Astrocyte (in vitro differentiated cells and primary cell): ENCODE measurements around the gene PRKCD. TPM values are rescaled to one million over a fixed set of nuclear protein-coding genes. Genes with fewer than 3 reads are reported as not detected.
A peak's percentile ranks its signal among the peaks of the same experiment; 100 is the strongest.

Experiments
- DNase-seq: peaks from one replicate; pipeline ENCODE4 v3.0.0-alpha.2; 2010; ENCODE audit warnings: low read depth
- FAIRE-seq: peaks from 2 replicates; lab custom pipeline; 2011; peaks lifted over from hg19 to GRCh38; lab: Jason Lieb, UNC
- H2AFZ ChIP-seq: 2 replicates; pipeline ENCODE4 v1.6.0; 2012; ENCODE audit warnings: low read depth, low read length, inconsistent platforms
- H3K27ac ChIP-seq: 2 replicates; pipeline ENCODE4 v1.5.1; 2011; ENCODE audit warnings: low read depth, low read length, inconsistent platforms
- H3K27me3 ChIP-seq: 2 replicates; pipeline ENCODE4 v1.6.0; 2011; ENCODE audit warnings: low read length, inconsistent platforms; ENCODE audit not compliant: insufficient read depth
- H3K36me3 ChIP-seq: 2 replicates; pipeline ENCODE4 v1.5.1; 2011; ENCODE audit warnings: low read length, inconsistent platforms; ENCODE audit not compliant: insufficient read depth
- H3K4me1 ChIP-seq: 2 replicates; pipeline ENCODE4 v1.5.1; 2011; ENCODE audit warnings: low read length, inconsistent platforms; ENCODE audit not compliant: insufficient read depth
- H3K4me2 ChIP-seq: 2 replicates; pipeline ENCODE4 v1.6.0; 2012; ENCODE audit warnings: low read length, inconsistent platforms
- H3K4me3 ChIP-seq: 2 replicates; pipeline ENCODE4 v1.5.1; 2011; ENCODE audit warnings: low read depth, mild to moderate bottlenecking, low read length, inconsistent platforms; ENCODE audit not compliant: insufficient read depth
- H3K79me2 ChIP-seq: 2 replicates; pipeline ENCODE4 v1.6.0; 2012; ENCODE audit warnings: mild to moderate bottlenecking, low read length, inconsistent platforms; ENCODE audit not compliant: insufficient read depth
- H3K9ac ChIP-seq: 2 replicates; pipeline ENCODE4 v1.6.0; 2012; ENCODE audit warnings: mild to moderate bottlenecking, low read length, inconsistent platforms
- H3K9me3 ChIP-seq: 2 replicates; pipeline ENCODE4 v1.5.1; 2012; ENCODE audit warnings: low read depth, mild to moderate bottlenecking, low read length, inconsistent platforms; ENCODE audit not compliant: insufficient read depth
- H4K20me1 ChIP-seq: 2 replicates; pipeline ENCODE4 v1.6.0; 2012; ENCODE audit warnings: low read length, inconsistent platforms; ENCODE audit not compliant: insufficient read depth
- H3K27ac Mint-ChIP-seq: one replicate; pipeline ENCODE4 v1.8.0; 2021; ENCODE audit warnings: mild to moderate bottlenecking, mixed read lengths; ENCODE audit not compliant: unreplicated experiment
- H3K27me3 Mint-ChIP-seq: one replicate; pipeline ENCODE4 v1.8.0; 2021; ENCODE audit warnings: low read depth, mixed read lengths; ENCODE audit not compliant: unreplicated experiment
- H3K36me3 Mint-ChIP-seq: one replicate; pipeline ENCODE4 v1.8.0; 2021; ENCODE audit warnings: low read depth, mixed read lengths; ENCODE audit not compliant: unreplicated experiment
- H3K4me1 Mint-ChIP-seq: one replicate; pipeline ENCODE4 v1.8.0; 2021; ENCODE audit warnings: low read depth, mixed read lengths; ENCODE audit not compliant: unreplicated experiment
- H3K4me3 Mint-ChIP-seq: one replicate; pipeline ENCODE4 v1.8.0; 2021; ENCODE audit warnings: mild to moderate bottlenecking, moderate library complexity, mixed read lengths; ENCODE audit not compliant: unreplicated experiment
- H3K9me3 Mint-ChIP-seq: one replicate; pipeline ENCODE4 v1.8.0; 2021; ENCODE audit warnings: mild to moderate bottlenecking, mixed read lengths; ENCODE audit not compliant: unreplicated experiment
- CTCF ChIP-seq: IDR thresholded peaks from 2 replicates; pipeline ENCODE4 v1.5.1; 2011; ENCODE audit warnings: low read depth, mild to moderate bottlenecking, inconsistent platforms, low read length, moderate library complexity; ENCODE audit not compliant: insufficient read depth
- EZH2 ChIP-seq: IDR thresholded peaks from 2 replicates; pipeline ENCODE4 v1.6.1; 2012; ENCODE audit warnings: mild to moderate bottlenecking, low read length, inconsistent platforms; ENCODE audit not compliant: insufficient read depth
- total RNA-seq: library from RNA; stranded (reverse); gene quantifications from 2 replicates; pipeline ENCODE4 v1.2.1, GENCODE V29; 2021

PRKCD gene
- total RNA-seq, 1 donor from 2014 or later: 25.4 TPM

GRCh38 chr3:53195602-53196574, 34.9 kb downstream of the PRKCD start:
- Histone ChIP-seq H3K4me3 (no peak overlapping the region), H2AFZ (peak overlapping the region; percentile 76), H4K20me1 (no peaks in the 10 kb centered on the region), H3K9ac (peak overlapping the region; percentile 60), H3K79me2 (no peaks in the 10 kb centered on the region), H3K4me2 (peak overlapping the region; percentile 53), H3K9me3 (no peaks in the 10 kb centered on the region), H3K27me3 (no peaks in the 10 kb centered on the region), H3K27ac (peak overlapping the region; percentile 60), H3K4me1 (peaks cover 14% of the 10 kb centered on the region), H3K36me3 (no peaks in the 10 kb centered on the region)
- TF ChIP-seq CTCF: peak; percentile 78
- no peak for TF ChIP-seq EZH2
- DNase-seq (no peak), FAIRE-seq (no peak)
- H3K36me3 Mint-ChIP-seq: peaks cover 1% of the 10 kb centered on the region
- H3K4me1 Mint-ChIP-seq: peaks cover 8% of the 10 kb centered on the region
- peak overlapping the region; percentile 71 for H3K27ac Mint-ChIP-seq
- H3K9me3 Mint-ChIP-seq: no peaks in the 10 kb centered on the region
- H3K27me3 Mint-ChIP-seq: peaks cover 14% of the 10 kb centered on the region
- H3K4me3 Mint-ChIP-seq: no peak overlapping the region

- Mint-ChIP-seq H3K27me3 (peaks cover 15% of the 10 kb centered on the region), H3K4me3 (no peak overlapping the region), H3K36me3 (peaks cover 1% of the 10 kb centered on the region), H3K9me3 (no peaks in the 10 kb centered on the region), H3K27ac (peak overlapping the region; percentile 71), H3K4me1 (peaks cover 8% of the 10 kb centered on the region)
- Histone ChIP-seq H3K27ac (peak overlapping the region; percentile 60), H3K36me3 (no peaks in the 10 kb centered on the region), H3K4me1 (peaks cover 14% of the 10 kb centered on the region), H3K79me2 (no peaks in the 10 kb centered on the region), H2AFZ (peak overlapping the region; percentile 55), H3K27me3 (no peaks in the 10 kb centered on the region), H3K4me3 (no peak overlapping the region), H3K9ac (peak overlapping the region; percentile 60), H4K20me1 (no peaks in the 10 kb centered on the region), H3K4me2 (peak overlapping the region; percentile 20), H3K9me3 (no peaks in the 10 kb centered on the region)
- TF ChIP-seq EZH2 (no peak), CTCF (no peak)
- no peak for FAIRE-seq
- peak; percentile 39 for DNase-seq
These were observed 35.8 kb downstream of the PRKCD start for GRCh38 chr3:53196575-53197407.
